ENCODE results near the gene RNF113A. TPM values are rescaled to one million over a fixed set of nuclear protein-coding genes. Genes with fewer than 3 reads are reported as not detected.

Gene RNF113A
- total and polyA plus RNA-seq, 10 donors = 15.2 to 41.9 (median 21.1) TPM

DNA sequence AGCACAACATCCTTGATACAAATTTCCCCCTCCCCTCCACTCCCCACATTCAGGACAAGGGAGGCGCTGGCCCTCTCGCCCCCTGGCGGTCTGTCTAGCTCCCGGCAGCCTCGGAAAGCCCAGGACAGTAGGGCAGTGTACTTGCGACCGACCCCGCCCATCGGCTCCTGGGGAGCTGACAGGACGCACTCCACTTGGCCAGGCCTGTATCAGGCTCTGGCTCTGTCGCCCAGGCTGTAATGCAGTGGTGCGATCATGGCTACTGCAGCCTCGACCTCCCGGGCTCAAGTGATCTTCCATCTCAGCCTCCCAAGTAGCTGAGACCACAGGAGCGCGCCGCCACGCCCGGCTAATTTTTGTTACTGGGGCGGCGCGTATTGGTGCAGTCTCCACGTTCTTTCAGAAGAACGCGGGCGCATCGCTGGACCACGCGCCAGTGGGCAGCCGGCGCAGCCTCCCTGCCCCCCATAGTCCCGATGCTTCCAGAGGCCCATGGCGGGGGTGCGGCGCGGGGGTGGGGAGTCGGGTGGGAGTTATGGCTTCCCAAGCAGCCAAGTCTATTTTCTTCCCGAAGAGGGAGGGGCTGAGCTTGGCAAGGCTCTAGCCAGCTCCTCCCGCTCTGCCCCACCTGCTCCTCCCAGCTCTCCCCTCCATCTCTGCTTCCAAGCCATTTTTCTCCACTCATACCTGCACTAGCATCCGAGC lies 16.3 kb upstream of the RNF113A start:
- TF ChIP-seq POLR2A (IDR thresholded peaks at IDR 0.05) (no peak), POLR2AphosphoS5 (IDR thresholded peaks at IDR 0.05) (peak in 2 of 3 donors; percentile 20 to 43)
- TF ChIP-seq, protein P1, sequence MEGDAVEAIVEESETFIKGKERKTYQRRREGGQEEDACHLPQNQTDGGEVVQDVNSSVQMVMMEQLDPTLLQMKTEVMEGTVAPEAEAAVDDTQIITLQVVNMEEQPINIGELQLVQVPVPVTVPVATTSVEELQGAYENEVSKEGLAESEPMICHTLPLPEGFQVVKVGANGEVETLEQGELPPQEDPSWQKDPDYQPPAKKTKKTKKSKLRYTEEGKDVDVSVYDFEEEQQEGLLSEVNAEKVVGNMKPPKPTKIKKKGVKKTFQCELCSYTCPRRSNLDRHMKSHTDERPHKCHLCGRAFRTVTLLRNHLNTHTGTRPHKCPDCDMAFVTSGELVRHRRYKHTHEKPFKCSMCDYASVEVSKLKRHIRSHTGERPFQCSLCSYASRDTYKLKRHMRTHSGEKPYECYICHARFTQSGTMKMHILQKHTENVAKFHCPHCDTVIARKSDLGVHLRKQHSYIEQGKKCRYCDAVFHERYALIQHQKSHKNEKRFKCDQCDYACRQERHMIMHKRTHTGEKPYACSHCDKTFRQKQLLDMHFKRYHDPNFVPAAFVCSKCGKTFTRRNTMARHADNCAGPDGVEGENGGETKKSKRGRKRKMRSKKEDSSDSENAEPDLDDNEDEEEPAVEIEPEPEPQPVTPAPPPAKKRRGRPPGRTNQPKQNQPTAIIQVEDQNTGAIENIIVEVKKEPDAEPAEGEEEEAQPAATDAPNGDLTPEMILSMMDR (IDR thresholded peaks at IDR 0.05 in 8 of 11, conservative IDR thresholded peaks at IDR 0.05 in 3 of 11) = peak; percentile 21 to 74 (median 59)
- H3K27me3 ChIP-seq (replicated peaks in 1 of 7) = no peaks in the 10 kb centered on the region
- no peaks in the 10 kb centered on the region for H3K36me3 ChIP-seq
- no peak overlapping the region for H3K27ac ChIP-seq
- peak; percentile 87 for DNase-seq
- intact Hi-C loops (cut with DNase I; ENCODE audit: low total_unique reads) = no loop called here
- H3K4me1 ChIP-seq = peaks cover 0 to 21% (median 6%) of the 10 kb centered on the region in 6 donors
- peak overlapping the region in 6 of 8 donors; percentile 11 to 67 (median 30) for H3K4me3 ChIP-seq
- WGBS, 5 donors = 9 to 57% (median 35%) methylated on average over 19 to 38 of the region's 40 CpGs
- no peaks in the 10 kb centered on the region for H3K9me3 ChIP-seq

DNA sequence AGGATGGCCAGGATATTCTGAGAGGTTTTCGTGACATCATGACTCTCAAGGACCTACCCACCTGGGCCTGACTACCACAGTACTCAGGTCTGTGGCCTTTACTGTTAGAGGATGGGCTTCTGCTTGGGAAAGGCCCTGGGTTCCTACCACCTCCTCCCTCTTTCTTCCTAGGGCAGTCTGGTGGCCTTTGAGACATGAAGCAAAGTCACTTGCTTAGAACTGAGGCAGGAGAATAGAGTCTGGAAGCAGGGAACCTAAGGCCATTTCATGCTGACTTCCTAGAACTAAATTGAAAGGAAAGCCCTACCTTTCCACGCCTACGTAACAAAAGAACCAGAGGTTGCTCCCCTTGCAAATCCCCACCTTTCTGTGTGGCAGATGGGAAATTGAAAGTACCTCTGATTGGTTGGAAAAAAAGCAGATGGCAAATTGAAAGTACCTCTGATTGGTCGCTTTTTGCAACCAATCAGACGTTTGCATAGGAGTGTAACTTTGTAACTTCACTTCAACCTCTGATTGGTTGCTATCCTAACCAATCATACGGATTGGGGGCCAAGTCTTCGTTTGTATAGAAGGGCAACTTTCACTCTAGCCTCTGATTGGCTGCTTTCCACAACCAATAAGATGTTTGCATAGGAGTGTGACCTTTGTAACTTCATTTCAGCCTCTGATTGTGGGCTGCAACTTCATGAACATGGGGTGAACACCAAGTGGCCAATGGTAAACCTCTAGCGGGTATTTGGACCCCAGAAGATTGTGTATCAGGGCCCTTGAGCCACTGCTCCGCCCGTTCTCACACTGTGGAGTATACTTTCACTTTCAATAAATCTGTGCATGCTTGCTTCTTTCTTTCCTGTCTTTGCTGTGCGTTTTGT lies 14.3 kb upstream of the RNF113A start:
- DNase-seq = no peak
- peak overlapping the region in 6 of 8 donors; percentile 16 to 60 (median 24) for H3K4me3 ChIP-seq
- intact Hi-C loops (cut with DNase I; ENCODE audit: low total_unique reads) = no loop called here
- peaks cover 0 to 25% (median 8%) of the 10 kb centered on the region in 6 donors for H3K4me1 ChIP-seq
- no peaks in the 10 kb centered on the region for H3K36me3 ChIP-seq
- no peaks in the 10 kb centered on the region for H3K27me3 ChIP-seq (replicated peaks in 1 of 7)
- peak overlapping the region in 5 of 8 donors; percentile 12 to 63 (median 48) for H3K27ac ChIP-seq
- TF ChIP-seq POLR2A (IDR thresholded peaks at IDR 0.05) = no peak
- TF ChIP-seq, protein P1 (IDR thresholded peaks at IDR 0.05 in 8 of 11, conservative IDR thresholded peaks at IDR 0.05 in 3 of 11) = no peak
- H3K9me3 ChIP-seq = no peaks in the 10 kb centered on the region
- 70 to 81% (median 73%) methylated on average over 11 of the region's 11 CpGs for WGBS, 5 donors

DNA sequence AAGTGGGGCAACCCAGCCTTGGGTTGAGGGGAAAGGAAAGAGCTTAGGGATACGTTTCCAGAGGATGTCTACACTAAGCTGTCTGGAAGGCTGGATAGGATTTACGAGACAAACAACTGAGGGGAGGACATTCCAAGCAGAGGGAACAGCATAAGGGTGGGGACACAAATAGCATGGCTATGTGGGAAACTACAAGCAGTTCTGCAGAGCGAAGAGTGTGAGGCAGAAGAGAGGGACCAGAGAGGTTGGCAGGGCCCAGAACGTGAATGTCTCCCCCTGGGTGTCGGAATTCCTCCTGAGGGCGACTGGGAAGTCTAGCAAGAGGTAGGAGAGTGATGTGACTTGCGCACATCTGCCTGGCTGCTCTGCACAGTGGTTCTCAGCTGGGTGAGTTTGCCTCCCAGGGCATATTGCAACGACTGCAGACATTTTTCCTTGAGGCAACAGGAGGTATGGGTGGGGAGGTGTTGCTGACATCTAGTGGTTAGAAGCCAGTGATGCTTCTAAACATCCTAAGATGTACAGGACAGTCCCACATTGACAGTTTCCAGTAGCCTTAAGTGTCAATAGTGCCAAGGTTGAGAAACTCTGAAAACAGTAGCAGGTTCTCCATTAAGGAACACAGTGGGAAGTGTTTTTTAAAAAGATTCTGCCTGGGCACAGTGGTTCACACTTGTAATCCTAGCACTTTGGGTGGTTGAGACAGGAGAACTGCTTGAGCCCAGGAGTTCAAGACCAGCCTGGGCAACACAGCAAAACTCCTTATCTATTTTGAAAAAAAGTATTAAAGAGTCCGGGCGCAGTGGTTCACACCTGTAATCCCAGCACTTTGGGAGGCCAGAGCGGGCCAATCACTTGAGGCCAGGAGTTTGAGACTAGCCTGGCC lies 9.3 kb upstream of the RNF113A start:
- peaks cover 0 to 27% (median 9%) of the 10 kb centered on the region in 6 donors for H3K36me3 ChIP-seq
- H3K27me3 ChIP-seq (replicated peaks in 1 of 7) = no peaks in the 10 kb centered on the region
- peaks cover 0 to 9% (median 7%) of the 10 kb centered on the region in 6 donors for H3K4me1 ChIP-seq
- H3K4me3 ChIP-seq = no peak overlapping the region
- intact Hi-C loops (cut with DNase I; ENCODE audit: low total_unique reads) = no loop called here
- no peak overlapping the region for H3K27ac ChIP-seq
- DNase-seq = no peak
- TF ChIP-seq, protein P1 (IDR thresholded peaks at IDR 0.05 in 8 of 11, conservative IDR thresholded peaks at IDR 0.05 in 3 of 11) = peak in 9 of 11 experiments; percentile 34 to 61 (median 55)
- TF ChIP-seq POLR2AphosphoS5 (IDR thresholded peaks at IDR 0.05) = no peak
- no peaks in the 10 kb centered on the region for H3K9me3 ChIP-seq
- WGBS, 5 donors = 58 to 81% (median 69%) methylated on average over 10 to 11 of the region's 11 CpGs
